Neural cell (in vitro differentiated cells): Measurements from ENCODE around the gene TMEM125.

Experiments
- CTCF ChIP-seq: fragments of 450-650 bp; IDR thresholded peaks from 2 replicates; pipeline ENCODE4 v1.5.1; 2014; ENCODE audit warnings: antibody characterized with exemption, mild to moderate bottlenecking, moderate library complexity; ENCODE audit not compliant: poor library complexity, severe bottlenecking
- EP300 ChIP-seq: fragments of 450-650 bp; conservative IDR thresholded peaks from 2 replicates; pipeline ENCODE4 v1.6.1; 2014; ENCODE audit warnings: antibody characterized with exemption, mild to moderate bottlenecking, moderate library complexity; ENCODE audit not compliant: poor library complexity, severe bottlenecking
- EZH2 ChIP-seq: fragments of 200-600, 300-800 bp; shearing (Covaris generic), sonication (generic); IDR thresholded peaks from 2 replicates; pipeline ENCODE4 v1.6.1; 2014; ENCODE audit warnings: antibody characterized with exemption, low read length, borderline replicate concordance, mild to moderate bottlenecking; ENCODE audit not compliant: insufficient read depth, poor library complexity, severe bottlenecking
- POLR2AphosphoS5 ChIP-seq: IDR thresholded peaks from 2 replicates; pipeline ENCODE4 v1.6.1; 2012
- RAD21 ChIP-seq: fragments of 450-650 bp; conservative IDR thresholded peaks from 2 replicates; pipeline ENCODE4 v1.6.1; 2014; ENCODE audit warnings: antibody characterized with exemption, mild to moderate bottlenecking, moderate library complexity
- SMC3 ChIP-seq: fragments of 450-650 bp; conservative IDR thresholded peaks from 2 replicates; pipeline ENCODE4 v1.6.1; 2014; ENCODE audit warnings: antibody characterized with exemption, mild to moderate bottlenecking, moderate library complexity; ENCODE audit not compliant: poor library complexity
- TAF1 ChIP-seq: IDR thresholded peaks from 2 replicates; pipeline ENCODE4 v1.6.1; 2012; ENCODE audit warnings: low read depth
- TF ChIP-seq, protein P1 (sequence below): IDR thresholded peaks from 2 replicates; pipeline ENCODE4 v1.6.1; 2012; ENCODE audit warnings: borderline replicate concordance

GRCh38 chr1:43220905-43221778, 48.6 kb upstream of the TMEM125 start:
- TF ChIP-seq CTCF (no peak), POLR2AphosphoS5 (no peak), RAD21 (no peak), EZH2 (no peak), EP300 (no peak), TAF1 (no peak), SMC3 (no peak)
- TF ChIP-seq, protein P1, sequence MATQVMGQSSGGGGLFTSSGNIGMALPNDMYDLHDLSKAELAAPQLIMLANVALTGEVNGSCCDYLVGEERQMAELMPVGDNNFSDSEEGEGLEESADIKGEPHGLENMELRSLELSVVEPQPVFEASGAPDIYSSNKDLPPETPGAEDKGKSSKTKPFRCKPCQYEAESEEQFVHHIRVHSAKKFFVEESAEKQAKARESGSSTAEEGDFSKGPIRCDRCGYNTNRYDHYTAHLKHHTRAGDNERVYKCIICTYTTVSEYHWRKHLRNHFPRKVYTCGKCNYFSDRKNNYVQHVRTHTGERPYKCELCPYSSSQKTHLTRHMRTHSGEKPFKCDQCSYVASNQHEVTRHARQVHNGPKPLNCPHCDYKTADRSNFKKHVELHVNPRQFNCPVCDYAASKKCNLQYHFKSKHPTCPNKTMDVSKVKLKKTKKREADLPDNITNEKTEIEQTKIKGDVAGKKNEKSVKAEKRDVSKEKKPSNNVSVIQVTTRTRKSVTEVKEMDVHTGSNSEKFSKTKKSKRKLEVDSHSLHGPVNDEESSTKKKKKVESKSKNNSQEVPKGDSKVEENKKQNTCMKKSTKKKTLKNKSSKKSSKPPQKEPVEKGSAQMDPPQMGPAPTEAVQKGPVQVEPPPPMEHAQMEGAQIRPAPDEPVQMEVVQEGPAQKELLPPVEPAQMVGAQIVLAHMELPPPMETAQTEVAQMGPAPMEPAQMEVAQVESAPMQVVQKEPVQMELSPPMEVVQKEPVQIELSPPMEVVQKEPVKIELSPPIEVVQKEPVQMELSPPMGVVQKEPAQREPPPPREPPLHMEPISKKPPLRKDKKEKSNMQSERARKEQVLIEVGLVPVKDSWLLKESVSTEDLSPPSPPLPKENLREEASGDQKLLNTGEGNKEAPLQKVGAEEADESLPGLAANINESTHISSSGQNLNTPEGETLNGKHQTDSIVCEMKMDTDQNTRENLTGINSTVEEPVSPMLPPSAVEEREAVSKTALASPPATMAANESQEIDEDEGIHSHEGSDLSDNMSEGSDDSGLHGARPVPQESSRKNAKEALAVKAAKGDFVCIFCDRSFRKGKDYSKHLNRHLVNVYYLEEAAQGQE: no peak
